Pancreas (tissue), 10 donors: Measurements from ENCODE around the gene DBET. TPM values are rescaled to one million over a fixed set of nuclear protein-coding genes. Genes with fewer than 3 reads are reported as not detected.
"Not testable (repeated sequence)": the region's sequence is repeated elsewhere in the genome, so short reads cannot be mapped to it uniquely, and the experiment has no call there.

ENCODE experiments used
- ATAC-seq, 4 donors: fragments of 200-7000 bp; cut with Tn5 transposase; one replicate each; pipeline versions ENCODE4 v1.8.0 to v1.9.1; 2020; ENCODE audit warnings: mild to moderate bottlenecking in 4 of 4, moderate library complexity in 4 of 4
- DNase-seq, 6 donors: peaks; one replicate each; pipeline ENCODE4 v3.0.0-alpha.2; 2020
- FAIRE-seq: peaks from 2 replicates; lab custom pipeline; 2012; peaks lifted over from hg19 to GRCh38; lab: Jason Lieb, UNC
- H3K27ac ChIP-seq, 4 donors: fragments of 200-600 bp; sonication (generic); 1 replicate in 3 of 4; 2 replicates in 1 of 4; pipeline versions ENCODE4 v1.5.0 to v1.8.0; 2020
- H3K27me3 ChIP-seq, 4 donors: fragments of 200-600 bp; one replicate each; pipeline ENCODE4 v1.8.0; 2021
- H3K36me3 ChIP-seq, 3 donors: fragments of 200-600 bp; sonication (generic) in 1 of 3; one replicate each; pipeline versions ENCODE4 v1.5.0 to v1.8.0; 2020 to 2021
- H3K4me1 ChIP-seq, 3 donors: fragments of 200-600 bp; one replicate each; pipeline ENCODE4 v1.8.0; 2021
- H3K4me3 ChIP-seq, 4 donors: fragments of 200-600 bp; sonication (generic) in 2 of 4; one replicate each; pipeline versions ENCODE4 v1.5.0 to v1.8.0; 2020 to 2021
- H3K9me3 ChIP-seq, 4 donors: fragments of 200-600 bp; one replicate each; pipeline ENCODE4 v1.8.0; 2021
- CTCF ChIP-seq, 4 donors: fragments of 200-600 bp; sonication (generic) in 3 of 4; IDR thresholded peaks; one replicate each; pipeline versions ENCODE4 v1.5.0 to v1.8.0; 2021; ENCODE audit warnings: antibody characterized with exemption in 4 of 4
- WGBS, 2 donors: extraction: QIAGEN DNeasy Blood & Tissue Kit; methylation state at CpG; one replicate each; pipeline ENCODE4 v1.1.7; 2013; 5-methylcytosine and 5-hydroxymethylcytosine counted together
- intact Hi-C, 3 donors: fragments of 100-400 bp; cut with DNase I; formaldehyde crosslinking; loops; one replicate each; pipeline versions ENCODE4 v1.11.1 to v1.14.2; 2022
- polyA plus RNA-seq, 2 donors: library from polyadenylated mRNA; stranded (reverse); fragments of 200-250 nt; gene quantifications; one replicate each; pipeline ENCODE4 v1.2.3, GENCODE V29; 2013
- total RNA-seq, 6 donors: library from RNA; stranded (reverse); fragmentation: NEBNext Ultra II Directional in 4 of 6; extraction: Animal tissue kit (Norgen Biotek cat#: 25700) in 4 of 6; gene quantifications; one replicate each; pipeline versions ENCODE4 v1.2.1 to v1.2.4, GENCODE V29; 2021 to 2023
- donor health status: healthy with polysubstance abuse.
- donor health status: DM: no; HTN: no; CAD: no; lungs with moderate emphysema.
- donor health status: DM: no; HTN: no; CAD: no.
- donor health status: control.
- donor health status: control.
- donor health status: Bipolar disorder and iron deficiency.
- donor health status: DM: yes; HTN: yes; CAD: no.
- donor health status: DM: no; HTN: no; CAD: no.
- donor health status: DM: no; HTN: no; CAD: no.
- donor health status: DM: yes; HTN: yes; CAD: no.

DBET gene
- total RNA-seq (under 1 TPM in 2 of 6 donors, not detected in 4; 0.06 to 0.09 TPM), polyA plus RNA-seq (not detected)

- ATAC-seq, intact Hi-C loops, H3K4me3 ChIP-seq, H3K27me3 ChIP-seq, DNase-seq, H3K27ac ChIP-seq, FAIRE-seq, H3K4me1 ChIP-seq, H3K9me3 ChIP-seq, H3K36me3 ChIP-seq: not testable (repeated sequence)
- 30 to 38% methylated on average over 2 of the region's 2 CpGs for WGBS, 2 donors
These were observed at the start of gene DBET for GRCh38 chr4:190064342-190064741. DBET (plus strand) TSS chr4:190064502.

- ATAC-seq (peak in 3 of 4 donors; percentile 35 to 48 (median 40)), FAIRE-seq (no peak), DNase-seq (peak in 2 of 6 donors; percentile 60 to 63)
- Histone ChIP-seq H3K27ac (no peak overlapping the region), H3K27me3 (peaks cover 0 to 18% (median 5%) of the 10 kb centered on the region in 4 donors), H3K36me3 (no peaks in the 10 kb centered on the region), H3K4me1 (peaks cover 0 to 3% (median 0%) of the 10 kb centered on the region in 3 donors), H3K9me3 (no peaks in the 10 kb centered on the region), H3K4me3 (peak overlapping the region in 1 of 4 donors; percentile 30)
- no peak for TF ChIP-seq CTCF (IDR thresholded peaks at IDR 0.05)
- intact Hi-C loops, result no loop called here
- 8 to 11% methylated on average over 56 to 76 of the region's 76 CpGs for WGBS, 2 donors
These were observed 49.3 kb upstream of the DBET start for GRCh38 chr4:190014771-190015537.

GRCh38 chr4:190015538-190016368, 48.5 kb upstream of the DBET start:
- TF ChIP-seq CTCF (IDR thresholded peaks at IDR 0.05), result no peak
- H3K4me1 ChIP-seq, result peaks cover 0 to 3% (median 0%) of the 10 kb centered on the region in 3 donors
- peaks cover 0 to 24% (median 5%) of the 10 kb centered on the region in 4 donors for H3K27me3 ChIP-seq
- no peak for FAIRE-seq
- no peaks in the 10 kb centered on the region for H3K36me3 ChIP-seq
- H3K27ac ChIP-seq, result no peak overlapping the region
- intact Hi-C loops, result no loop called here
- 6 to 8% methylated on average over 40 to 43 of the region's 43 CpGs for WGBS, 2 donors
- no peak for ATAC-seq
- H3K9me3 ChIP-seq, result no peaks in the 10 kb centered on the region
- DNase-seq, result peak in 1 of 6 donors; percentile 69
- peak overlapping the region in 1 of 4 donors; percentile 30 for H3K4me3 ChIP-seq

GRCh38 chr4:190016369-190017289, 47.7 kb upstream of the DBET start:
- DNase-seq (peak in 2 of 6 donors; percentile 51 to 55), ATAC-seq (no peak), FAIRE-seq (no peak)
- Histone ChIP-seq H3K9me3 (no peaks in the 10 kb centered on the region), H3K36me3 (no peaks in the 10 kb centered on the region), H3K27me3 (peaks cover 0 to 25% (median 5%) of the 10 kb centered on the region in 4 donors), H3K4me3 (no peak overlapping the region), H3K4me1 (peaks cover 0 to 3% (median 0%) of the 10 kb centered on the region in 3 donors), H3K27ac (no peak overlapping the region)
- TF ChIP-seq CTCF (IDR thresholded peaks at IDR 0.05), result no peak
- intact Hi-C loops, result no loop called here
- WGBS, 2 donors, result 14 to 15% methylated on average over 43 of the region's 43 CpGs
